ENCODE results near the gene PARD3B. TPM values are rescaled to one million over a fixed set of nuclear protein-coding genes. Genes with fewer than 3 reads are reported as not detected.

The PARD3B gene
- total RNA-seq, 1 donor from 2014 or later, result 0.66 TPM

DNA sequence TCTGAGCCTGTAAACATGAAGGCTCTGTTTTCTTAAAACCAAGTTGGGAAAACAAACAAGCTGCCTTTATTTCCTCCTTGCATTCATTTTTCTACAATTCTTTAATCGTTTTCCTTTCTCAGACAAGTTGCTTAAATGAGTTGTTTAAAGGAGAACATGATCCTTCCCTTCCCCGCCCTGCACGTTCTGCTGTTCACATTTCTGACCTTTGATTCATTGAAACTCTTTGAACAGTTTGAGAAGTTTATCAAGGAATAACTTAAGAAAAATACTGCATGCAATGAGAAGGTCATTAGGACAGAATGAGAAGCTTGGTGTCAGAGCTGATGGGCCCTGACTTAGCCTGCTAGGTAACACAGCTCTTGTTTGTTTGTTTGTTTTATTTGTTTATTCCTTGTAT lies 181.6 kb downstream of the PARD3B start:
- Mint-ChIP-seq H3K9me3 (ENCODE audit: unreplicated experiment) (no peaks in the 10 kb centered on the region), H3K27me3 (ENCODE audit: unreplicated experiment) (no peaks in the 10 kb centered on the region), H3K27ac (ENCODE audit: unreplicated experiment) (no peak overlapping the region), H3K36me3 (ENCODE audit: unreplicated experiment) (no peaks in the 10 kb centered on the region), H3K4me3 (ENCODE audit: unreplicated experiment) (no peak overlapping the region), H3K4me1 (ENCODE audit: low read depth, unreplicated experiment) (no peaks in the 10 kb centered on the region)
- DNase-seq, result no peak
- TF ChIP-seq, protein P1, sequence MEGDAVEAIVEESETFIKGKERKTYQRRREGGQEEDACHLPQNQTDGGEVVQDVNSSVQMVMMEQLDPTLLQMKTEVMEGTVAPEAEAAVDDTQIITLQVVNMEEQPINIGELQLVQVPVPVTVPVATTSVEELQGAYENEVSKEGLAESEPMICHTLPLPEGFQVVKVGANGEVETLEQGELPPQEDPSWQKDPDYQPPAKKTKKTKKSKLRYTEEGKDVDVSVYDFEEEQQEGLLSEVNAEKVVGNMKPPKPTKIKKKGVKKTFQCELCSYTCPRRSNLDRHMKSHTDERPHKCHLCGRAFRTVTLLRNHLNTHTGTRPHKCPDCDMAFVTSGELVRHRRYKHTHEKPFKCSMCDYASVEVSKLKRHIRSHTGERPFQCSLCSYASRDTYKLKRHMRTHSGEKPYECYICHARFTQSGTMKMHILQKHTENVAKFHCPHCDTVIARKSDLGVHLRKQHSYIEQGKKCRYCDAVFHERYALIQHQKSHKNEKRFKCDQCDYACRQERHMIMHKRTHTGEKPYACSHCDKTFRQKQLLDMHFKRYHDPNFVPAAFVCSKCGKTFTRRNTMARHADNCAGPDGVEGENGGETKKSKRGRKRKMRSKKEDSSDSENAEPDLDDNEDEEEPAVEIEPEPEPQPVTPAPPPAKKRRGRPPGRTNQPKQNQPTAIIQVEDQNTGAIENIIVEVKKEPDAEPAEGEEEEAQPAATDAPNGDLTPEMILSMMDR (IDR thresholded peaks at IDR 0.05; ENCODE audit: partially characterized antibody, unreplicated experiment), result no peak

DNA sequence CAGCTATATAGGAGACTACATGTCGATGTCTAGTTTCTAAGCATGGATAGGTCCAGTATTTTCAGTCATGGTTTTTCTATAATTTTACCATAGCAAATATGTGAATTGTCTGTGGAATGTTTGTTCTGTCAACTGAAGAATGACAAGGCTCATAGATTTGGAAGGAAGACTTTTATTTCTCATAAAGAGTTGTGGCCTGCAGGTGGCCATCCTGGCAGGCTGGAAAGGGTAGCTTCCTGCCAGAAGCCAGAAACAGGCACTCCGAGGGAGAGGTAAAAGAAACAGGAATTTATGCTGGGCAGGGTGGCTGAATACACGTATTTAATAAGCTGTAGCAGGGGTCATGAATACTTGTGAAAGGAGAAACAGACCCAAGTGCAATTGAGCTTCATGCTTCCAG lies 182.1 kb downstream of the PARD3B start:
- TF ChIP-seq, protein P1 (IDR thresholded peaks at IDR 0.05; ENCODE audit: partially characterized antibody, unreplicated experiment), result no peak
- Mint-ChIP-seq H3K27ac (ENCODE audit: unreplicated experiment) (no peak overlapping the region), H3K27me3 (ENCODE audit: unreplicated experiment) (no peaks in the 10 kb centered on the region), H3K4me3 (ENCODE audit: unreplicated experiment) (no peak overlapping the region), H3K9me3 (ENCODE audit: unreplicated experiment) (no peaks in the 10 kb centered on the region), H3K36me3 (ENCODE audit: unreplicated experiment) (no peaks in the 10 kb centered on the region), H3K4me1 (ENCODE audit: low read depth, unreplicated experiment) (no peaks in the 10 kb centered on the region)
- no peak for DNase-seq

DNA sequence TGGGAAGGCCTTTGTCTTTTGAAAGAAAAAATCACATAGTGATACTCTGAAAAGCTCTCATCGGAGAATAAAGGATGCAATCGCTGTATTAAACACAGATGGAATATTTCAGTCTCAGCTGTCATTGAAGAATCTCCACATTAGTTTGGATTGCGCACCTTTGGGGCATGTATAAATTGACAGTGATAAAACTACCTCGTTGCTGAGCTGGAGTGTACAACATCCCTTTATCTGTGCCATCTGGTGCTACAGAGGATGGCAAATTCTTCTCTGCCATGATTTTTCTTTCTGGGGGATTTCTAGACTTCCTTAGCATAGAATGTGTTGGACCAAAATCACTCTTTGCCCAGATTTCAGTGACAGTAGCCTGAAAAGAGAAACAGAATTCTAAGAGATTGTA lies 185.3 kb downstream of the PARD3B start:
- no peaks in the 10 kb centered on the region for H3K9me3 Mint-ChIP-seq (ENCODE audit: unreplicated experiment)
- H3K27ac Mint-ChIP-seq (ENCODE audit: unreplicated experiment), result no peak overlapping the region
- H3K27me3 Mint-ChIP-seq (ENCODE audit: unreplicated experiment), result no peaks in the 10 kb centered on the region
- TF ChIP-seq, protein P1 (IDR thresholded peaks at IDR 0.05; ENCODE audit: partially characterized antibody, unreplicated experiment), result no peak
- no peak overlapping the region for H3K4me3 Mint-ChIP-seq (ENCODE audit: unreplicated experiment)
- H3K4me1 Mint-ChIP-seq (ENCODE audit: low read depth, unreplicated experiment), result no peaks in the 10 kb centered on the region
- no peaks in the 10 kb centered on the region for H3K36me3 Mint-ChIP-seq (ENCODE audit: unreplicated experiment)
- no peak for DNase-seq

DNA sequence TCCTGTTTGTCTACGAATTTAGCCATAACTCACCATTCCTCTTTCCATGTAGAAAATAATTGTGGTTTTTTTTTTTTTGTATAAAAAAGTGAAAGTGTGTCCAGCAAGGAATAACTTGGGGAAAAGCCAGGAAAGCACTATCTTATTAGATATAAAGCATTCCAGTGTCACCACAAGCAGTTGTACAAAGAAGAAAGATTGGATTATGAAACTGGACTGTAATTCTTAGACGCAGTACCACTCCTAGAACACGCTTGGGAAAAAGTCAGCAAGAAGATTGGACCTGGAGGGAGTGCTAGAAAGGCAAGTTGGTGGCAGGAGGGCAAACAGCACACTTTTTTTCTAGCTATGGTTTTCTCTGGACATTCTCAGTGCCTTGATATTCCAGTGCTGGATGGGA lies 186.7 kb downstream of the PARD3B start:
- H3K36me3 Mint-ChIP-seq (ENCODE audit: unreplicated experiment), result no peaks in the 10 kb centered on the region
- no peak overlapping the region for H3K4me3 Mint-ChIP-seq (ENCODE audit: unreplicated experiment)
- no peaks in the 10 kb centered on the region for H3K4me1 Mint-ChIP-seq (ENCODE audit: low read depth, unreplicated experiment)
- no peaks in the 10 kb centered on the region for H3K27me3 Mint-ChIP-seq (ENCODE audit: unreplicated experiment)
- H3K27ac Mint-ChIP-seq (ENCODE audit: unreplicated experiment), result no peak overlapping the region
- TF ChIP-seq, protein P1 (IDR thresholded peaks at IDR 0.05; ENCODE audit: partially characterized antibody, unreplicated experiment), result no peak
- no peak for DNase-seq
- H3K9me3 Mint-ChIP-seq (ENCODE audit: unreplicated experiment), result no peaks in the 10 kb centered on the region

DNA sequence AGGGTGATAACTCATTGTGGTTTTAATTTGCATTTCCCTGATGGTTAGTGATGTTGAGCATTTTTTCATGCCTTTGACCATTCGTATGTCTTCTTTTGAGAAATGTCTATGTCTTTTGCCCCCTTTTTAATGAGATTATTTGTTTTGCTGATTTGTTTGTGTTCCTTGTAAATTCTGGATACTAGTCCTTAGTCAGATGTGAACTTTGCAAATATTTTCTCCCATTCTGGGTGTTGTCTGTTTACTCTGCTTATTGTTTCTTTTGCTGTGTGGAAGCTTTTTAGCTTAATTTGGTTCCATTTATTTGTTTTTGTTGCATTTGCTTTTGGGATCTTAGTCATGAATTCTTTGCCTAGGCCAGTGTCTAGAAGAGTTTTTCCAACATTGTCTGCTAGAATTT lies 192.0 kb downstream of the PARD3B start:
- no peaks in the 10 kb centered on the region for H3K27me3 Mint-ChIP-seq (ENCODE audit: unreplicated experiment)
- H3K36me3 Mint-ChIP-seq (ENCODE audit: unreplicated experiment), result no peaks in the 10 kb centered on the region
- TF ChIP-seq, protein P1 (IDR thresholded peaks at IDR 0.05; ENCODE audit: partially characterized antibody, unreplicated experiment), result no peak
- no peak for DNase-seq
- H3K4me3 Mint-ChIP-seq (ENCODE audit: unreplicated experiment), result no peak overlapping the region
- no peak overlapping the region for H3K27ac Mint-ChIP-seq (ENCODE audit: unreplicated experiment)
- no peaks in the 10 kb centered on the region for H3K9me3 Mint-ChIP-seq (ENCODE audit: unreplicated experiment)
- H3K4me1 Mint-ChIP-seq (ENCODE audit: low read depth, unreplicated experiment), result no peaks in the 10 kb centered on the region
